8988T (cell line): ENCODE measurements around the gene PDS5A.
"Not testable (repeated sequence)": the region's sequence is repeated elsewhere in the genome, so short reads cannot be mapped to it uniquely, and the experiment has no call there.

ENCODE experiments used
- DNase-seq: peaks from one replicate; pipeline ENCODE4 v3.0.0; 2011

Gene PDS5A

GRCh38 chr4:39823191-39823590 is 154.5 kb downstream of the PDS5A start:
- DNase-seq = no peak

GRCh38 chr4:39822662-39823061 is 155.0 kb downstream of the PDS5A start:
- DNase-seq = no peak

DNA sequence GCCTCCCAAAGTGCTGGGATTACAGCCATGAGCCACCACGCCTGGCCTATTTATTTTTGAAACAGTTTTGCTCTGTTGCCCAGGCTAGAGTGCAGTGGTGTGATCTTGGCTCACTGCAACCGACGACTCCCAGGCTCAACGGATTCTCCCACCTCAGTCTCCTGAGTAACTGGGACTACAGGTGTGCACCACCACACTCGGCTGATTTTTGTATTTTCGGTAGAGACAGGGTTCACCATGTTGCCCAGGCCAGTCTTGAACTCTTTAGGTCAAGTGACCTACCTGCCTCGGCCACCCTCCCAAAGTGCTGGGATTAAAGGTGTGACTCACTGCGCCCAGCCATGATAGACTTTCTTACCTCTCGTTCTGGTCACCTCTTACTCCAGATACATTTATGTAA is 155.8 kb downstream of the PDS5A start:
- DNase-seq = no peak

DNA sequence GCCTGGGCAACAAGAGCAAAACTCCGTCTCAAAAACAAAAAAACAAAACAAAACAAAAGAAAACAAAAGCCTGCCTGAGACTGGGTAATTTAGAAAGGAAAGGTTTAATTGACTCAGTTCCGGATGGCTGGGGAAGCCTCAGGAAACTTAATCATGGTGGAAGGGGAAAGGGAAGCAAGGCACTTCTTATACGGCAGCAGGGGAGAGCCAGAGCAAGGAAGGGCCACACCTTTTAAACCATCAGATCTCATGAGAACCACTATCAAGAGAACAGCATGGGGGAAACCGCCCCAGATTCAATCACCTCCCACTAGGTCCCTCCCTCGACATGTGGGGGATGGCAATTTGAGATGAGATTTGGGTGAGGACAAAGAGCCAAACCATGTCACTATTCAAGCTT is 157.5 kb downstream of the PDS5A start:
- no peak for DNase-seq

DNA sequence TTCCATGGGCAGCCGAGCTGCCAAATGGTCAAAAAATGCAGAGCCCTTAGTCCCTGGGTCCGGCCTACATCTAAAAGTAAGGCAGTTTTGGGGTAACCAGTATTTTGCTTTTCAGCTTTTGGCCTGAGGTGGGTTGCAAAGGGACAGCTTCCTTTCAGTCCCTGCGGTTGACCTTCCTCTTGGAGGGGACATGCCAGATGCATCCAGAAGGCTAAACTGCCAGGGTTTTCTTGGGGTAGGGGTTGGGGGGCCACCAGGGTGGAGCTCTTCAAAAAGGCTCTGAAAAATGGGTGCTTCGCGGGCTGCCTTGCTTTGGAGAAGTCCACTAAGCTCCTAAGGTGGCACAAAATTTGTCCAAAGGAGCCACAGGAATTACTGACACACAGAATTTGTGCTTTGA is 159.1 kb downstream of the PDS5A start:
- no peak for DNase-seq

DNA sequence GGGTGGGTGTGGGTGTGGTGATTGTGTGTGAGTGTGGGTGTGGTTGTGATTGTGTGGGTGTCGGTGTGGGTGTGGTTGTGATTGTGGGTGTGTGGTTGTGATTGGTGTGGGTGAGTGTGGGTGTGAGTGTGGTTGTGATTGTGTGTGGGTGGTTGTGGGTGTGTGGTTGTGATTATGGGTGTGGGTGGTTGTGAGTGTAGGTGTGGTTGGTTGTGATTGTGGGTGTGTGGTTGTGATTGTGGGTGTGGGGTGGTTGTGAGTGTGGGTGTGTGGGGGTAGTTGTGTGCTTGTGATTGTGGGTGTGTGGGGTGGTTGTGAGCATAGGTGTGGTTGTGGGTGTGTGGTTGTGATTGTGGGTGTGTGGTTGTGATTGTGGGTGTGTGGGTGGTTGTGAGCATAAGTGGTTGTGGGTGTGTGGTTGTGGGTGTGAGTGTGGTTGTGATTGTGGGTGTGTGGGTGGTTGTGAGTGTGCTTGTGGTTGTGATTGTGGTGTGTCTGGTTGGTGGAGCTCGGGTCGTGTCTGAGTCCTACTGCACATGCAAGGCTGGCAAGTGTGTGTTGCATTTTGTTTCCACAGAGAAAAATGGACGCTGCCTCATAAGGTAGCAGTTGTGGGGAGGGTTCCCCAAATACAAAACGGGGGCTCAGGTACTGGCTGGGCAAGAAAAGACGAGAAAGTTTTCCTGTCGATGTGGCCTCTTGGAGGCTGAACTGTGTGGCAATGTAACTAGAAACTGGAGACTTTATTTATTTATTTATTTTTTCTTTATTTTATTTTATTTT is 163.1 kb downstream of the PDS5A start:
- no peak for DNase-seq

DNA sequence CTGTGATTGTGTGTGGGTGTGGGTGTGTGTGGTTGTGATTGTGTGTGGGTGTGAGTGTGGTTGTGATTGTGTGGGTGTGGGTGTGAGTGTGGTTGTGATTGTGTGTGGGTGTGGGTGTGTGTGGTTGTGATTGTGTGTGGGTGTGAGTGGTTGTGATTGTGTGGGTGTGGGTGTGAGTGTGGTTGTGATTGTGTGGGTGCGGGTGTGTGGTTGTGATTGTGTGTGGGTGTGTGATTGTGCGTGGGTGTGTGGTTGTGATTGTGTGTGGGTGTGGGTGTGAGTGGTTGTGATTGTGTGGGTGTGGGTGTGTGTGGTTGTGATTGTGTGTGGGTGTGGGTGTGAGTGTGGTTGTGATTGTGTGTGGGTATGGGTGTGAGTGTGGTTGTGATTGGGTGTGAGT is 163.9 kb downstream of the PDS5A start:
- not testable (repeated sequence) for DNase-seq

DNA sequence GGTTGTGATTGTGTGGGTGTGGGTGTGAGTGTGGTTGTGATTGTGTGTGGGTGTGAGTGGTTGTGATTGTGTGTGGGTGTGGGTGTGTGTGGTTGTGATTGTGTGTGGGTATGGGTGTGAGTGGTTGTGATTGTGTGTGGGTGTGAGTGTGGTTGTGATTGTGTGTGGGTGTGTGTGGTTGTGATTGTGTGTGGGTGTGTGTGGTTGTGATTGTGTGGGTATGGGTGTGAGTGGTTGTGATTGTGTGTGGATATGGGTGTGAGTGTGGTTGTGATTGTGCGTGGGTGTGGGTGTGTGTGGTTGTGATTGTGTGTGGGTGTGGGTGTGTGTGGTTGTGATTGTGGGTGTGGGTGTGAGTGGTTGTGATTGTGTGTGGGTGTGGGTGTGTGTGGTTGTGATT is 164.7 kb downstream of the PDS5A start:
- not testable (repeated sequence) for DNase-seq

- no peak for DNase-seq
These were observed 165.2 kb downstream of the PDS5A start for GRCh38 chr4:39812500-39812899.

GRCh38 chr4:39808231-39808749 is 169.4 kb downstream of the PDS5A start:
- no peak for DNase-seq

GRCh38 chr4:39802005-39802404 is 175.7 kb downstream of the PDS5A start:
- DNase-seq = no peak

DNA sequence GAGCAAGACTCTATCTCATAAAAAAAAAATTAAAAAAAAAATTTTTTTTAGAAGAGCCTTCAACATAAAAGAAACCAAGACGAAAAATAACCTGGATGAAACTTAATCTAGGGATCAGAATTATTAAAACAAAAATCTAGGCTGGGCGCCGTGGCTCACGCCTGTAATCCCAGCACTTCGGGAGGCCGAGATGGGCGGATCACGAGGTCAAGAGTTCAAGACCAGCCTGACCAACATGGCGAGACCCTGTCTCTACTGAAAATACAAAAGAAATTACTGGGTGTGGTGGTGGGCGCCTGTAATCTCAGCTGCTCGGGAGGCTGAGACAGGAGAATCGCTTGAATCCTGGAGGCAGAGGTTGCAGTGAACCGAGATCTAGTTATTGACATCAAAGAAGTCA is 184.7 kb downstream of the PDS5A start:
- DNase-seq = not testable (repeated sequence)

DNA sequence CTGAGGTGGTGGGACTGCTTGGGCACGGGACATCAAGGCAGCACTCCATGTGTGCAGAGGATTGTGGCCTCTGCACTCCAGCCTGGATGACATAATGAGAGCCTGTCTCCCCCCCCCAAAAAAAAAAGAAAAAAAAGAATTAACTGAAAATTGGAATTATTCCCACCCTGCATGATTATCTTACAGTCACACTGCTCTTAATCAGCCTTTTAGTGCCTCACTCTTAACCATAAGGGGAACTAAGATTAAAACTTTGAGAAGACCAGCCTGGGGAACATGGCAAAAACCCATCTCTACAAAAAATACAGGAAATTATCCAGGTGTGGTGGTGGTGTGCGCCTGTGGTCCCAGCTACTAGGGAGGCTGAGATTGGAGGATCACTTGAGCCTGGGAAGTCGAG is 185.2 kb downstream of the PDS5A start:
- DNase-seq = no peak

- no peak for DNase-seq
These were observed 185.6 kb downstream of the PDS5A start for GRCh38 chr4:39792128-39792527.

- no peak for DNase-seq
These were observed 190.9 kb downstream of the PDS5A start for GRCh38 chr4:39786838-39787237.

DNA sequence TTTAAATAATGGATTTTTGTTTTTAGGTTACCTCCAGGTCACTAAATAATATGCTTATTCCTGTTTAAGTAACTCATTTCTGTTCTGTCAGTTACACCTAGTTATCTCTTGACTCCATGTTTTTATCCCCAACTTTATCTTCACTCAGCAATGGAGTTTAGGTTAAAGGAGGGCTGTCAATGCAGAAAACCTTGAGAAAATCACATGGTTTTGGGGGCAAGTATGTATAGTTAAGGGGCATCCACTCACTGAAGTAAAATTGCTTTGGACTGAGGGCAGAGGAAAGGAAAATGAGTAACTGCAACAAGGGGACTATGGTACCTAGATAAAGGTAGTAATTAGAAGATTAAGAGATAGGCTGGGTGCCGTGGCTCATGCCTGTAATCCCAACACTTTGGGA is 192.6 kb downstream of the PDS5A start:
- DNase-seq = no peak

DNA sequence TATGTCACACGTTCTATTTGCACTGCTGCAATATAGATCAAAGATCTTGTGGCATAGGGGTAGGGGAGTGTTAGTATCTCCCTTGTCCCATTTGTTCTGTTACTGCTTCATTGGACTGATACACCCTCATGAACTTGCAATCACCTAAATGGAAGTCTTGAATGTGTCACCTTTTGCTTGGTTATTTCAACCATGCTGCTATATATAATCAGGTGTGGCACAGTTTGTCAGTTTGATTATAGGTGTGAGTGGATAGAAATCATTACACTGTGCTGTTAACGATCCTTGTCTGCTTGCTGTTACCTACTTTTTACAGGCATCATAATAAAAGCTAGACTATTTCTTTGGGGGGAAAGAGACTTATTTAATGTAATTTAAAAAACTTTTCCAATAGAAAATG is 195.7 kb downstream of the PDS5A start:
- not testable (repeated sequence) for DNase-seq
